Measurements from ENCODE around the gene PDGFC.

Gene PDGFC

DNA sequence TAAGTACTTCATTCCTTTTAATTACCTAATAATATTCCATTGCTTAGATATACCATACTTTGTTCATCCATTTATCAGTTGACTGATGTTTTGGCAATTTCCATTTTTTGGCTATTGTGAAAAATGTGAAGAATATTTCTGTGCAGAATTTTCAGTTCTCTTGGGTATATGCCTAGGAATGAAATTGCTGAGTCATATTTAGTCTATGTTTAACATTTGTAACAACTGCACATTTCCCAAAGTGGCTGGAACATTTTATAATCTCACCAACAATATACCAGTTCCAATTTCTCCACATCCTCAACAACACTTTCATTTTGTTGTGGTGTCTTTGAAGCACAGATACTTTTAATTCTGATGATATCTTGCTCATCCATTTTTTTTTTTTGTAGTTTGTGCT is 215.5 kb downstream of the PDGFC start:
- TF ChIP-seq, protein P1, sequence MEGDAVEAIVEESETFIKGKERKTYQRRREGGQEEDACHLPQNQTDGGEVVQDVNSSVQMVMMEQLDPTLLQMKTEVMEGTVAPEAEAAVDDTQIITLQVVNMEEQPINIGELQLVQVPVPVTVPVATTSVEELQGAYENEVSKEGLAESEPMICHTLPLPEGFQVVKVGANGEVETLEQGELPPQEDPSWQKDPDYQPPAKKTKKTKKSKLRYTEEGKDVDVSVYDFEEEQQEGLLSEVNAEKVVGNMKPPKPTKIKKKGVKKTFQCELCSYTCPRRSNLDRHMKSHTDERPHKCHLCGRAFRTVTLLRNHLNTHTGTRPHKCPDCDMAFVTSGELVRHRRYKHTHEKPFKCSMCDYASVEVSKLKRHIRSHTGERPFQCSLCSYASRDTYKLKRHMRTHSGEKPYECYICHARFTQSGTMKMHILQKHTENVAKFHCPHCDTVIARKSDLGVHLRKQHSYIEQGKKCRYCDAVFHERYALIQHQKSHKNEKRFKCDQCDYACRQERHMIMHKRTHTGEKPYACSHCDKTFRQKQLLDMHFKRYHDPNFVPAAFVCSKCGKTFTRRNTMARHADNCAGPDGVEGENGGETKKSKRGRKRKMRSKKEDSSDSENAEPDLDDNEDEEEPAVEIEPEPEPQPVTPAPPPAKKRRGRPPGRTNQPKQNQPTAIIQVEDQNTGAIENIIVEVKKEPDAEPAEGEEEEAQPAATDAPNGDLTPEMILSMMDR (IDR thresholded peaks at IDR 0.05; ENCODE audit: poor library complexity, severe bottlenecking) = no peak
- peaks cover 9% of the 10 kb centered on the region for H3K4me1 ChIP-seq (ENCODE audit: insufficient read depth, poor library complexity, severe bottlenecking)
- H3K36me3 ChIP-seq (ENCODE audit: low read depth) = peaks cover 10% of the 10 kb centered on the region
- no peaks in the 10 kb centered on the region for H3K9me3 ChIP-seq (ENCODE audit: severe bottlenecking)
- ATAC-seq (ENCODE audit: low read depth) = no peak
- H3K4me3 ChIP-seq (ENCODE audit: severe bottlenecking) = no peak overlapping the region
- no peak overlapping the region for H3K27ac ChIP-seq (ENCODE audit: poor library complexity, severe bottlenecking)
- DNase-seq (ENCODE audit: low spot score) = no peak
- H3K27me3 ChIP-seq (ENCODE audit: insufficient read depth, poor library complexity, severe bottlenecking) = no peaks in the 10 kb centered on the region

DNA sequence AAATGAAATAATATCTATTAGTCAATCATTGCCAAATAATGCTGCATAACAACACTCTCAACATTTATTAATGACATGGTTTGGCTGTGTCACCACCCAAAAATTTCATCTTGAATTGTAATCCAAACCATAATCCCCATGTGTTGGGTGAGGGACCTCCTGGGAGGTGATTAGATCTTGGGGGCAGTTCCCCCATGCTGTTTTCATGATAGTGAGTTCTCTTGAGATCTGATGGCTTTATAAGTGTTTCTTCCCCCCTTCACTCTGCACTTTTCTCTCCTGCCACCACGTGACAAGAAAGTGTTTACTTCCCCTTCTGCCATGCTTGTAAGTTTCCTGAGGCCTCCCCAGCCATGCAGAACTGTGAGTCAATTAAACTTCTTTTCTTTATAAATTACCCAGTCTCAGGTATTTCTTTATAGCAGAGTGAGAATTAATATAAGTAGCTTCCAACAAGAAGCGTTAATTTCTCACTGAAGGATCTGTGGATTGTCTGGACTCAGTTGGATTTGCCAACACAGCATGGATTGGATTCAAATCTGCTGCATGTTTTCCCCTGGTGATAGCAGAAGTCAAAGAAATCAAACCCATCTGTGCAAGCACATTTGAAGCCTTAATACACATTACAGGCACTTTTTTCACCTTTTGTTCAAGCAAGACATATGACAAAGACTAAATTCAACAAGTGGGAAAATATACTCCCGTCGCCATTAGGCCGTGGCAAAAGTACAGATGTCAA is 216.6 kb downstream of the PDGFC start:
- no peak for DNase-seq (ENCODE audit: low spot score)
- H3K9me3 ChIP-seq (ENCODE audit: severe bottlenecking) = no peaks in the 10 kb centered on the region
- H3K27me3 ChIP-seq (ENCODE audit: insufficient read depth, poor library complexity, severe bottlenecking) = no peaks in the 10 kb centered on the region
- no peak; the same call in 2 of the 3 replicates for ATAC-seq (ENCODE audit: low read depth)
- no peak overlapping the region for H3K4me3 ChIP-seq (ENCODE audit: severe bottlenecking)
- TF ChIP-seq, protein P1 (IDR thresholded peaks at IDR 0.05; ENCODE audit: poor library complexity, severe bottlenecking) = no peak
- peaks cover 12% of the 10 kb centered on the region for H3K4me1 ChIP-seq (ENCODE audit: insufficient read depth, poor library complexity, severe bottlenecking)
- H3K27ac ChIP-seq (ENCODE audit: poor library complexity, severe bottlenecking) = no peak overlapping the region
- H3K36me3 ChIP-seq (ENCODE audit: low read depth) = 0 out of 2 replicates have a peak, but pooled peaks cover 5% of the 10 kb centered on the region

DNA sequence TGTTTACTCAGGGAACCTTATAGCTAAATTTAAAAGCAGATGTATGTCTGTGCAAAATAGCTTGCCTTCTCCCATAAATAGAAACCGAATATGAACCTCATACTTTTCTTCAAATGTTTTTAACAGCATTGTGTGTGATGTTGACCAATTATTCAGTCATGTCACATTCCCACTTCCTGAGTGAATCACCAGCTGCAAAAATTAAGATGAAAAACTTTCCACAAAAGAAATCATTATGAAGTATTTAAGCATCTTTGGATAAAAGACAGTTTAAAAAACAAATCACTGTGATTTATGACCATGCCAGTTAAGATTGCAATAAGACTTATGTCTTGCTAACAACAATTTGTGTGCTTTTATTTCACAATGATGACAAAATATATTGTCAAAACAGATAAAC is 220.1 kb downstream of the PDGFC start:
- TF ChIP-seq, protein P1 (IDR thresholded peaks at IDR 0.05; ENCODE audit: poor library complexity, severe bottlenecking) = no peak
- no peaks in the 10 kb centered on the region for H3K9me3 ChIP-seq (ENCODE audit: severe bottlenecking)
- no peak overlapping the region for H3K4me3 ChIP-seq (ENCODE audit: severe bottlenecking)
- H3K27ac ChIP-seq (ENCODE audit: poor library complexity, severe bottlenecking) = peak overlapping the region; percentile 47
- H3K4me1 ChIP-seq (ENCODE audit: insufficient read depth, poor library complexity, severe bottlenecking) = peaks cover 12% of the 10 kb centered on the region
- DNase-seq (ENCODE audit: low spot score) (no peak), ATAC-seq (ENCODE audit: low read depth) (peak; percentile 51)
- no peaks in the 10 kb centered on the region for H3K36me3 ChIP-seq (ENCODE audit: low read depth)
- no peaks in the 10 kb centered on the region for H3K27me3 ChIP-seq (ENCODE audit: insufficient read depth, poor library complexity, severe bottlenecking)

DNA sequence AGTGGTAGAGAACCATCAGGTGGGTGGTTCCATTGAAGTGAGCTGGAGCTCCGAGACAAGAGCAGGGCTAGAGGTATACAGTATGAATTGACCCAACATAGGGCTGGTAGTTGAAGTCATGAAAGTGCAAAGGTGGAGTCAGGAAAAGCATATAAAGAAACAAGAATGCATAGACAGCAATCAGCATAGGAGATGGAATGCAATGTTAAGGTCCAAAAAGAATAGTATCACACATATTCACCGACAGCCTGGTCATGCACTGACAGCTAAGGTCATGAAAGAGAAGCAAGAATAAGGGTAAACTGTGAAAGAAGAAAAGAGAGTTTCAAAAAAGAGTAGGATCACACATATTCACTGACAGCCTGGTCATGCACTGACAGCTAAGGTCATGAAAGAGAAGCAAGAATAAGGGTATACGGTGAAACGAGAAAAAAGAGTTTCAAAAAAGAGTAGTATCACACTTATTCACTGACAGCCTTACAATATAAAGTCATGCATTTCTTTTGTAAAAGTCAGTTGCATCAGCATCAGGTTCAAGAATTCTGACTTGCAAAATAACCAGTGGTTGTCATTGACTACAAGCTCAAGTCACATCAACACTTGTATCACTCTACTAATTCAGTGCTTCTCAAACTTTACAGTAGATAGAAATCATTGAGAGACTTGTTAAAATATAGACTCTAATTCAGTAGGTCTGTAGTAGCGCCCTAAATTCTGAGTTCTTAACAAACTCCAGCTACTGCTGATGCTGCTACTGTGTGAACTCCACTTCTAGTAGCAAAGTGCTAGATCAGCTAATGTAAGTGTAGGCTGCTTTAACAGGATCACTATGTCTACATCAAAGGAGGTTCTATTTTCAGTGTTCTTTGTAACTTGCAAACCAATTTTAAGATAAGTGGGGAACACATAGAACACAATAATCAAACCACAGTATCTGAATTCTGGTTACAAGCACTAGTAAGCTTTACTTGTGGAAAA is 221.9 kb downstream of the PDGFC start:
- Histone ChIP-seq H3K4me3 (ENCODE audit: severe bottlenecking) (no peak overlapping the region), H3K9me3 (ENCODE audit: severe bottlenecking) (no peaks in the 10 kb centered on the region), H3K27me3 (ENCODE audit: insufficient read depth, poor library complexity, severe bottlenecking) (no peaks in the 10 kb centered on the region), H3K4me1 (ENCODE audit: insufficient read depth, poor library complexity, severe bottlenecking) (peaks cover 12% of the 10 kb centered on the region), H3K27ac (ENCODE audit: poor library complexity, severe bottlenecking) (no peak overlapping the region), H3K36me3 (ENCODE audit: low read depth) (no peaks in the 10 kb centered on the region)
- ATAC-seq (ENCODE audit: low read depth) (no peak), DNase-seq (ENCODE audit: low spot score) (no peak)
- TF ChIP-seq, protein P1 (IDR thresholded peaks at IDR 0.05; ENCODE audit: poor library complexity, severe bottlenecking) = no peak
